Ishikawa (cell line): ENCODE measurements around the gene SGK1.

ENCODE experiments used
- CEBPB ChIP-seq: IDR thresholded peaks from 2 replicates; pipeline ENCODE4 v1.6.1; 2012
- EGR1 ChIP-seq: IDR thresholded peaks from 2 replicates; pipeline ENCODE4 v1.6.1; 2012
- FOXM1 ChIP-seq: IDR thresholded peaks from 2 replicates; pipeline ENCODE4 v1.6.1; 2012; ENCODE audit warnings: low read depth, borderline replicate concordance
- TF ChIP-seq, protein P1 (sequence below): IDR thresholded peaks from 2 replicates; pipeline ENCODE4 v1.6.1; 2012

- TF ChIP-seq EGR1 (no peak), FOXM1 (no peak), CEBPB (no peak)
- TF ChIP-seq, protein P1, sequence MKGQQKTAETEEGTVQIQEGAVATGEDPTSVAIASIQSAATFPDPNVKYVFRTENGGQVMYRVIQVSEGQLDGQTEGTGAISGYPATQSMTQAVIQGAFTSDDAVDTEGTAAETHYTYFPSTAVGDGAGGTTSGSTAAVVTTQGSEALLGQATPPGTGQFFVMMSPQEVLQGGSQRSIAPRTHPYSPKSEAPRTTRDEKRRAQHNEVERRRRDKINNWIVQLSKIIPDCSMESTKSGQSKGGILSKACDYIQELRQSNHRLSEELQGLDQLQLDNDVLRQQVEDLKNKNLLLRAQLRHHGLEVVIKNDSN: no peak
Observed at GRCh38 chr6:134288538-134289203, 29.2 kb downstream of the SGK1 start.
